ENCODE results near the gene MARCHF9.
A peak's percentile ranks its signal among the peaks of the same experiment; 100 is the strongest.

MARCHF9 gene

GRCh38 chr12:57760347-57760982, 5.6 kb downstream of the MARCHF9 start:
- no peaks in the 10 kb centered on the region for H3K9me3 ChIP-seq
- H3K36me3 ChIP-seq, result no peaks in the 10 kb centered on the region
- H3K4me1 ChIP-seq, result no peaks in the 10 kb centered on the region
- TF ChIP-seq CTCF (IDR thresholded peaks at IDR 0.05; ENCODE audit: low read depth, low read length), result no peak
- peaks cover 32% of the 10 kb centered on the region for H3K27me3 ChIP-seq
- H3K4me3 ChIP-seq (ENCODE audit: low read depth, low read length), result no peak overlapping the region
- DNase-seq, result no peak

- Histone ChIP-seq H3K36me3 (no peaks in the 10 kb centered on the region), H3K27me3 (peaks cover 32% of the 10 kb centered on the region), H3K9me3 (no peaks in the 10 kb centered on the region), H3K4me1 (no peaks in the 10 kb centered on the region), H3K4me3 (ENCODE audit: low read depth, low read length) (no peak overlapping the region)
- TF ChIP-seq CTCF (IDR thresholded peaks at IDR 0.05; ENCODE audit: low read depth, low read length), result no peak
- DNase-seq, result no peak
These were observed 6.6 kb downstream of the MARCHF9 start for GRCh38 chr12:57761391-57761998.

GRCh38 chr12:57762463-57762862, 7.6 kb downstream of the MARCHF9 start:
- H3K27me3 ChIP-seq, result peaks cover 37% of the 10 kb centered on the region
- DNase-seq, result no peak
- no peaks in the 10 kb centered on the region for H3K36me3 ChIP-seq
- TF ChIP-seq CTCF (IDR thresholded peaks at IDR 0.05; ENCODE audit: low read depth, low read length), result no peak
- peaks cover 5% of the 10 kb centered on the region; the same call in 1 of the 2 replicates for H3K4me1 ChIP-seq
- H3K9me3 ChIP-seq, result no peaks in the 10 kb centered on the region
- no peak overlapping the region for H3K4me3 ChIP-seq (ENCODE audit: low read depth, low read length)

- peaks cover 5% of the 10 kb centered on the region; the same call in 1 of the 2 replicates for H3K4me1 ChIP-seq
- H3K36me3 ChIP-seq, result peaks cover 6% of the 10 kb centered on the region; the same call in 1 of the 2 replicates
- H3K4me3 ChIP-seq (ENCODE audit: low read depth, low read length), result no peak overlapping the region
- H3K27me3 ChIP-seq, result peaks cover 37% of the 10 kb centered on the region
- DNase-seq, result no peak
- H3K9me3 ChIP-seq, result no peaks in the 10 kb centered on the region
- no peak for TF ChIP-seq CTCF (IDR thresholded peaks at IDR 0.05; ENCODE audit: low read depth, low read length)
These were observed 9.2 kb downstream of the MARCHF9 start for GRCh38 chr12:57763881-57764661.

GRCh38 chr12:57764662-57765002, 9.7 kb downstream of the MARCHF9 start:
- peaks cover 10% of the 10 kb centered on the region for H3K36me3 ChIP-seq
- H3K27me3 ChIP-seq, result peaks cover 37% of the 10 kb centered on the region
- H3K9me3 ChIP-seq, result no peaks in the 10 kb centered on the region
- no peak for TF ChIP-seq CTCF (IDR thresholded peaks at IDR 0.05; ENCODE audit: low read depth, low read length)
- no peak for DNase-seq
- H3K4me1 ChIP-seq, result peaks cover 5% of the 10 kb centered on the region; the same call in 1 of the 2 replicates
- peak overlapping the region; percentile 41 for H3K4me3 ChIP-seq (ENCODE audit: low read depth, low read length)

All from BE2C (cell line).